EH (cell line): ENCODE measurements around the gene RNF144A.

ENCODE experiments used
- DNase-seq: peaks from one replicate; pipeline ENCODE4 v3.0.0-alpha.2; 2015; ENCODE audit warnings: low read depth

The RNF144A gene

GRCh38 chr2:7044253-7045250, 127.3 kb downstream of the RNF144A start:
- DNase-seq: peak; percentile 49

- DNase-seq: no peak
These were observed 128.7 kb downstream of the RNF144A start for GRCh38 chr2:7045601-7046590.

GRCh38 chr2:7047661-7048060, 130.4 kb downstream of the RNF144A start:
- DNase-seq: no peak

GRCh38 chr2:7048762-7049294, 131.6 kb downstream of the RNF144A start:
- no peak for DNase-seq

GRCh38 chr2:7052404-7052803, 135.2 kb downstream of the RNF144A start:
- DNase-seq: no peak

GRCh38 chr2:7053650-7054265, 136.5 kb downstream of the RNF144A start:
- no peak for DNase-seq

- DNase-seq: no peak
These were observed 140.7 kb downstream of the RNF144A start for GRCh38 chr2:7057865-7058400.

GRCh38 chr2:7060156-7060555, 142.9 kb downstream of the RNF144A start:
- no peak for DNase-seq

- DNase-seq: no peak
These were observed 143.6 kb downstream of the RNF144A start for GRCh38 chr2:7060631-7061449.

GRCh38 chr2:7061450-7061789, 144.2 kb downstream of the RNF144A start:
- no peak for DNase-seq

- no peak for DNase-seq
These were observed 144.7 kb downstream of the RNF144A start for GRCh38 chr2:7061921-7062320.

- DNase-seq: no peak
These were observed 146.6 kb downstream of the RNF144A start for GRCh38 chr2:7063789-7064188.

- DNase-seq: no peak
These were observed 151.2 kb downstream of the RNF144A start for GRCh38 chr2:7068457-7068856.

- DNase-seq: no peak
These were observed 153.3 kb downstream of the RNF144A start for GRCh38 chr2:7070483-7070882.

- no peak for DNase-seq
These were observed 153.9 kb downstream of the RNF144A start for GRCh38 chr2:7071154-7071553.

- DNase-seq: no peak
These were observed 154.8 kb downstream of the RNF144A start for GRCh38 chr2:7071916-7072556.

GRCh38 chr2:7073901-7074300, 156.7 kb downstream of the RNF144A start:
- DNase-seq: no peak

GRCh38 chr2:7075834-7076233, 158.6 kb downstream of the RNF144A start:
- no peak for DNase-seq

GRCh38 chr2:7077660-7078267, 160.6 kb downstream of the RNF144A start:
- no peak for DNase-seq
